Neuronal stem cell (in vitro differentiated cells): ENCODE data around the gene KDM6A. TPM values are rescaled to one million over a fixed set of nuclear protein-coding genes. Genes with fewer than 3 reads are reported as not detected.
"Not testable (repeated sequence)": the region's sequence is repeated elsewhere in the genome, so short reads cannot be mapped to it uniquely, and the experiment has no call there.

Source experiments
- DNase-seq: peaks from one replicate; pipeline ENCODE4 v3.0.0-alpha.2; 2013; ENCODE audit warnings: low spot score
- H2AFZ ChIP-seq: one replicate; pipeline ENCODE4 v1.6.1; 2013; ENCODE audit warnings: mild to moderate bottlenecking, low read length, inconsistent platforms
- H2AK5ac ChIP-seq: 2 replicates; pipeline ENCODE4 v1.6.1; 2013; ENCODE audit warnings: low read depth, mild to moderate bottlenecking, inconsistent platforms, low read length, moderate library complexity, mixed read lengths
- H2BK120ac ChIP-seq: 2 replicates; pipeline ENCODE4 v1.6.1; 2013; ENCODE audit warnings: low read depth, mild to moderate bottlenecking, inconsistent platforms, low read length, moderate library complexity, mixed read lengths
- H2BK12ac ChIP-seq: one replicate; pipeline ENCODE4 v1.6.1; 2013; ENCODE audit warnings: low read length, inconsistent platforms
- H2BK15ac ChIP-seq: 2 replicates; pipeline ENCODE4 v1.6.1; 2013; ENCODE audit warnings: mild to moderate bottlenecking, low read length, inconsistent platforms, mixed read lengths
- H2BK5ac ChIP-seq: one replicate; pipeline ENCODE4 v1.6.1; 2013; ENCODE audit warnings: inconsistent platforms, mild to moderate bottlenecking, low read length, moderate library complexity
- H3K14ac ChIP-seq: one replicate; pipeline ENCODE4 v1.6.1; 2013; ENCODE audit warnings: low read length, inconsistent platforms
- H3K18ac ChIP-seq: 2 replicates; pipeline ENCODE4 v1.6.1; 2013; ENCODE audit warnings: low read length, inconsistent platforms
- H3K23ac ChIP-seq: 2 replicates; pipeline ENCODE4 v1.6.1; 2013; ENCODE audit warnings: low read depth, mild to moderate bottlenecking, mixed read lengths, low read length, inconsistent platforms; ENCODE audit not compliant: poor library complexity
- H3K27ac ChIP-seq: replicated peaks from 3 replicates; pipeline ENCODE4 v1.5.1; 2013; ENCODE audit warnings: low read length, inconsistent platforms
- H3K27me3 ChIP-seq, 3 experiments: 2 replicates each; pipeline ENCODE4 v1.6.1; 2013; ENCODE audit warnings: low read length in 3 of 3, mild to moderate bottlenecking in 2 of 3, inconsistent platforms in 1 of 3, low read depth in 1 of 3, mixed read lengths in 1 of 3, moderate library complexity in 1 of 3; ENCODE audit not compliant: control insufficient read depth in 3 of 3, insufficient read depth in 3 of 3
- H3K36me3 ChIP-seq, 2 donors: replicated peaks in 1 of 2; 2 replicates each; pipeline ENCODE4 v1.6.1; 2013; ENCODE audit warnings: low read length in 2 of 2; ENCODE audit not compliant: control insufficient read depth in 2 of 2, insufficient read depth in 2 of 2
- H3K4ac ChIP-seq: 2 replicates; pipeline ENCODE4 v1.6.1; 2013; ENCODE audit warnings: inconsistent platforms, mild to moderate bottlenecking, low read length, moderate library complexity
- H3K4me1 ChIP-seq, 2 donors: 1 replicate in 1 of 2; 2 replicates in 1 of 2; pipeline ENCODE4 v1.6.1; 2013; ENCODE audit warnings: low read length in 2 of 2, low read depth in 1 of 2; ENCODE audit not compliant: control insufficient read depth in 2 of 2, insufficient read depth in 1 of 2
- H3K4me2 ChIP-seq: one replicate; pipeline ENCODE4 v1.6.1; 2013; ENCODE audit warnings: mild to moderate bottlenecking, low read length, inconsistent platforms; ENCODE audit not compliant: insufficient read depth, poor library complexity, severe bottlenecking
- H3K4me3 ChIP-seq, 2 donors: 2 replicates each; pipeline ENCODE4 v1.5.1; 2013; ENCODE audit warnings: low read length in 2 of 2, mild to moderate bottlenecking in 2 of 2, inconsistent platforms in 1 of 2, moderate library complexity in 1 of 2
- H3K79me1 ChIP-seq: one replicate; pipeline ENCODE4 v1.6.1; 2013; ENCODE audit warnings: low read depth, mild to moderate bottlenecking, inconsistent platforms, low read length, moderate library complexity
- H3K9ac ChIP-seq: one replicate; pipeline ENCODE4 v1.6.1; 2013; ENCODE audit warnings: mild to moderate bottlenecking, low read depth, low read length, inconsistent platforms; ENCODE audit not compliant: poor library complexity
- H3K9me3 ChIP-seq, 2 donors: replicated peaks in 1 of 2; 2 replicates each; pipeline versions ENCODE3 to v1.6.1; 2013; ENCODE audit warnings: low read length in 2 of 2, mild to moderate bottlenecking in 2 of 2, inconsistent platforms in 1 of 2, low read depth in 1 of 2, mixed read lengths in 1 of 2, moderate library complexity in 1 of 2; ENCODE audit not compliant: control insufficient read depth in 2 of 2, insufficient read depth in 1 of 2
- H4K8ac ChIP-seq: one replicate; pipeline ENCODE4 v1.6.1; 2013; ENCODE audit warnings: low read depth, mild to moderate bottlenecking, inconsistent platforms, low read length, moderate library complexity
- H4K91ac ChIP-seq: one replicate; pipeline ENCODE4 v1.6.1; 2013; ENCODE audit warnings: low read length, low read depth, mild to moderate bottlenecking, inconsistent platforms; ENCODE audit not compliant: poor library complexity
- WGBS, 2 donors: extraction: QIAGEN DNeasy Blood & Tissue Kit; methylation state at CpG; one replicate each; pipeline ENCODE4 v1.1.7; 2013; ENCODE audit warnings: missing lambda C conversion rate in 2 of 2, mixed read lengths in 1 of 2; ENCODE audit not compliant: insufficient read length in 2 of 2, insufficient replicate concordance in 1 of 2; ENCODE audit errors: extremely low coverage in 2 of 2; 5-methylcytosine and 5-hydroxymethylcytosine counted together
- polyA plus RNA-seq, 2 experiments: library from polyadenylated mRNA; stranded (reverse); fragments of 200-250 nt; gene quantifications; one replicate each; pipeline ENCODE4 v1.2.3, GENCODE V29; 2013

KDM6A gene
- polyA plus RNA-seq (2013, experiment 1 of 2), result 23.6 TPM
- 22.9 TPM for polyA plus RNA-seq (2013, experiment 2 of 2)

DNA sequence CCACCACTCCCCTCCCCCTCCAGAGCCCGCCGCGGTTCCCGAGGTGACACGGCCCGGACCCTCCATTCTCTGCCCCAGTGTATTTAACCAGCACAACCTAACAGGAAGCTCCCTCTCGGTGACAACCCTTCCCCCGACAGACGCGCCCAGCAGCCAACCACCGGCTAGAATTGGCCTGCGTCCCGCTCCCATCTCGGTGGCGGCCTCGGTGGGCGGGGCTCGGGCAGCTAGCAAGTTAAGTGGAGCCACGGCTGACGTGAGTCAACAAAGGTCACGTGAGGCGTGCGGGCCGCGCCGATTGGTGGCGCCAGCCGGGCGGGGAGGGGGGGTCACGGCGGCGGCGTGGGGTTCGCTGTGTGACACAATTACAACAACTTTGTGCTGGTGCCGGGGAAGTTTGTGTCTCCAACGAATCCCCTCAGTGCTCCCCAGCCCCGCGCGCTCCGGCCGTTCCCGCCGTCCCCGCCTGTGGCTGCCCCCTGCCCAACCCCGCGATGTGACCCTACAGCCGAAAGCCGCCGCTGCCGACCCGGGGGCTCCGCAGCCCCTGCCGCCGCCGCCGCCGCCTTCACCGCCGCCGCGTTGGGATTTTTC, at the start of gene KDM6A:
KDM6A (plus strand) TSS at position 368 of the 594 bp plus-strand sequence. CDS start 364 bp downstream, outside the sequence.
- WGBS, 2 donors, result no CpG with 5 or more reads among the region's 61 CpGs
- peak within 1 kb of the TSS; percentile 43 for H3K23ac ChIP-seq
- H3K9ac ChIP-seq, result peak within 1 kb of the TSS; percentile 86
- H3K4me1 ChIP-seq, result no peaks in the 10 kb centered on the region
- H2AFZ ChIP-seq, result peak within 1 kb of the TSS; percentile 92
- no peaks in the 10 kb centered on the region for H3K9me3 ChIP-seq
- H3K18ac ChIP-seq, result peak within 1 kb of the TSS; percentile 94
- peak; percentile 92 for DNase-seq
- H3K36me3 ChIP-seq, result no peaks in the 10 kb centered on the region
- H4K91ac ChIP-seq, result no peak within 1 kb of the TSS
- peak within 1 kb of the TSS; percentile 79 to 93 for H3K4me3 ChIP-seq
- peak within 1 kb of the TSS; percentile 60 for H3K4me2 ChIP-seq
- no peak within 1 kb of the TSS for H2AK5ac ChIP-seq
- peak within 1 kb of the TSS; percentile 75 for H2BK15ac ChIP-seq
- H2BK120ac ChIP-seq, result no peak within 1 kb of the TSS
- no peak within 1 kb of the TSS for H3K4ac ChIP-seq
- peak within 1 kb of the TSS; percentile 93 for H3K27ac ChIP-seq
- H3K79me1 ChIP-seq, result peaks cover 2% of the 10 kb centered on the region
- no peak within 1 kb of the TSS for H3K14ac ChIP-seq
- H3K27me3 ChIP-seq, result no peaks in the 10 kb centered on the region
- H2BK5ac ChIP-seq, result peak within 1 kb of the TSS; percentile 82
- H2BK12ac ChIP-seq, result no peak within 1 kb of the TSS
- no peak within 1 kb of the TSS for H4K8ac ChIP-seq

- H2AFZ ChIP-seq, H3K9ac ChIP-seq: not testable (repeated sequence)
These were observed 49.8 kb upstream of the KDM6A start for GRCh38 chrX:44823193-44823592.

GRCh38 chrX:44828008-44828605, 44.9 kb upstream of the KDM6A start:
- Histone ChIP-seq H2BK12ac (no peak overlapping the region), H3K4me3 (no peak overlapping the region), H4K8ac (no peak overlapping the region), H3K18ac (no peak overlapping the region), H4K91ac (no peak overlapping the region), H3K27me3 (no peaks in the 10 kb centered on the region), H2AK5ac (no peak overlapping the region), H2BK5ac (no peak overlapping the region), H3K14ac (no peak overlapping the region), H3K4me2 (no peak overlapping the region), H2AFZ (no peak overlapping the region), H2BK120ac (no peak overlapping the region), H3K23ac (no peak overlapping the region), H3K79me1 (no peaks in the 10 kb centered on the region), H3K9me3 (no peaks in the 10 kb centered on the region), H3K4ac (no peak overlapping the region), H3K9ac (no peak overlapping the region), H3K4me1 (no peaks in the 10 kb centered on the region), H3K27ac (no peak overlapping the region), H3K36me3 (no peaks in the 10 kb centered on the region), H2BK15ac (no peak overlapping the region)
- no peak for DNase-seq
- WGBS, 2 donors, result no CpG with 5 or more reads among the region's 4 CpGs

More at GRCh38 chrX:44823193-44823592, 49.8 kb upstream of the KDM6A start:
- not testable (repeated sequence) for H3K9me3 ChIP-seq, H2AK5ac ChIP-seq, H3K36me3 ChIP-seq, H3K79me1 ChIP-seq, H3K27me3 ChIP-seq, H3K14ac ChIP-seq, H2BK5ac ChIP-seq, H2BK12ac ChIP-seq, H3K18ac ChIP-seq, H2BK120ac ChIP-seq, H2BK15ac ChIP-seq, H4K91ac ChIP-seq, H3K23ac ChIP-seq, H3K4me1 ChIP-seq, H3K4ac ChIP-seq, H3K4me2 ChIP-seq, H3K4me3 ChIP-seq, H4K8ac ChIP-seq, H3K27ac ChIP-seq, DNase-seq
- no CpG with 5 or more reads among the region's 2 CpGs for WGBS, 2 donors

GRCh38 chrX:44829832-44830231, 43.2 kb upstream of the KDM6A start:
- Histone ChIP-seq H3K36me3 (no peaks in the 10 kb centered on the region), H2AK5ac (no peak overlapping the region), H2BK120ac (no peak overlapping the region), H3K4me3 (no peak overlapping the region), H3K79me1 (no peaks in the 10 kb centered on the region), H3K9me3 (no peaks in the 10 kb centered on the region), H3K23ac (no peak overlapping the region), H4K8ac (no peak overlapping the region), H2BK5ac (no peak overlapping the region), H3K9ac (no peak overlapping the region), H2AFZ (no peak overlapping the region), H3K4me2 (no peak overlapping the region), H3K27ac (no peak overlapping the region), H2BK15ac (no peak overlapping the region), H3K18ac (no peak overlapping the region), H3K27me3 (no peaks in the 10 kb centered on the region), H2BK12ac (no peak overlapping the region), H3K4me1 (no peaks in the 10 kb centered on the region), H4K91ac (no peak overlapping the region), H3K14ac (no peak overlapping the region), H3K4ac (no peak overlapping the region)
- DNase-seq, result no peak
- no CpG with 5 or more reads among the region's 2 CpGs for WGBS, 2 donors
